Heart left ventricle (tissue), 16 donors: Measurements from ENCODE around the gene DLGAP4. TPM values are rescaled to one million over a fixed set of nuclear protein-coding genes. Genes with fewer than 3 reads are reported as not detected.

Experiments used
- ATAC-seq, 4 donors: fragments of 200-7000 bp; cut with Tn5 transposase; one replicate each; pipeline ENCODE4 v1.9.1; 2020 to 2022; ENCODE audit warnings: moderate library complexity in 4 of 4, mild to moderate bottlenecking in 3 of 4, moderate number of reproducible peaks in 1 of 4
- DNase-seq, 5 donors: peaks; one replicate each; pipeline ENCODE4 v3.0.0-alpha.2; 2020
- H3K27ac ChIP-seq, 12 donors: fragments of 200-600 bp; sonication (generic) in 4 of 12; one replicate each; pipeline versions ENCODE4 v1.5.0 to v1.8.0; 2016 to 2022; ENCODE audit warnings: mild to moderate bottlenecking in 2 of 12
- H3K27me3 ChIP-seq, 9 donors: fragments of 200-600 bp; sonication (generic) in 2 of 9; one replicate each; pipeline versions ENCODE4 v1.5.1 to v1.8.0; 2016 to 2022; ENCODE audit warnings: mild to moderate bottlenecking in 3 of 9
- H3K36me3 ChIP-seq, 9 donors: fragments of 200-600 bp; sonication (generic) in 2 of 9; one replicate each; pipeline versions ENCODE4 v1.5.0 to v1.8.0; 2018 to 2022; ENCODE audit warnings: mild to moderate bottlenecking in 2 of 9
- H3K4me1 ChIP-seq, 12 donors: fragments of 200-600 bp; sonication (generic) in 4 of 12; one replicate each; pipeline versions ENCODE4 v1.5.0 to v1.8.0; 2016 to 2022; ENCODE audit warnings: mild to moderate bottlenecking in 3 of 12
- H3K4me3 ChIP-seq, 12 donors: fragments of 200-600 bp; sonication (generic) in 4 of 12; one replicate each; pipeline versions ENCODE4 v1.5.0 to v1.8.0; 2017 to 2022; ENCODE audit warnings: mild to moderate bottlenecking in 9 of 12, moderate library complexity in 4 of 12
- H3K9me3 ChIP-seq, 12 donors: fragments of 200-600 bp; sonication (generic) in 4 of 12; one replicate each; pipeline versions ENCODE4 v1.5.0 to v1.8.0; 2016 to 2022; ENCODE audit warnings: mild to moderate bottlenecking in 1 of 12
- POLR2A ChIP-seq, 2 donors: fragments of 450-650 bp; IDR thresholded peaks; one replicate each; pipeline ENCODE4 v1.6.1; 2017; ENCODE audit warnings: antibody characterized with exemption in 2 of 2, mild to moderate bottlenecking in 2 of 2, moderate library complexity in 2 of 2
- WGBS, 4 donors: extraction: QIAGEN DNeasy Blood & Tissue Kit in 2 of 4; methylation state at CpG; one replicate each; pipeline versions ENCODE4 v1.1.5 to v1.1.7; 2013 to 2018; 5-methylcytosine and 5-hydroxymethylcytosine counted together
- intact Hi-C, 10 donors: fragments of 100-400 bp; cut with DNase I; formaldehyde crosslinking; loops; one replicate each; pipeline versions ENCODE4 v1.11.1 to v1.14.2; 2022
- polyA plus RNA-seq, 2 donors: library from polyadenylated mRNA; stranded (reverse); fragments of 200-250 nt; gene quantifications; one replicate each; pipeline ENCODE4 v1.2.3, GENCODE V29; 2013
- total RNA-seq, 9 donors: library from RNA; depleted of rRNA in 2 of 9; stranded (reverse); fragments of >200 nt in 2 of 9; fragmentation: NEBNext Ultra II Directional in 3 of 9; extraction: Animal tissue kit (Norgen Biotek cat#: 25700) in 3 of 9; gene quantifications; one replicate each; pipeline versions ENCODE4 v1.1.0 to v1.2.4, GENCODE V29; 2016 to 2023
- TF ChIP-seq, protein P1 (sequence below), 12 donors: fragments of 200-600 bp; sonication (generic) in 4 of 12; IDR thresholded peaks; one replicate each; pipeline versions ENCODE4 v1.5.0 to v1.8.0; 2018 to 2022; ENCODE audit warnings: antibody characterized with exemption in 12 of 12, mild to moderate bottlenecking in 5 of 12
- donor health status: ischemic (EF 13 %, LVEDD 7.1; RV severe dilation, severe dysfunction).
- donor health status: healthy with polysubstance abuse.
- donor health status: DM: no; HTN: yes; CAD: no.
- donor health status: DM: no; HTN: no; CAD: no.
- donor health status: ischemic (EF 25% LVEDD 6.9; RV normal size, moderate dysfunction).
- donor health status: ischemic (EF 25% LVEDD 5.7; RV mildly dilated, moderate dysfunction).
- donor health status: healthy.
- donor health status: DM: yes; HTN: yes; CAD: no.
- donor health status: ischemic (EF 35%, LVEDD 5.7; RV mildly dilated, moderate dysfunction).
- donor health status: nonischemic (EF 11% LVEDD 7.7; RV severe dilation, severe dysfunction).
- donor health status: DM: yes; HTN: yes; CAD: no.
- donor health status: PGD.
- donor health status: ischemic (EF 29% LVEDD 5.4; RV normal size, mild dysfunction).
- donor health status: nonischemic (EF 23%, LVEDD 6.1; RV moderate dilation, normal function).

Gene DLGAP4
- total and polyA plus RNA-seq, 11 donors = 25.6 to 76.7 (median 55.1) TPM

GRCh38 chr20:36311141-36311853 lies 5.2 kb downstream of the DLGAP4 start:
- Histone ChIP-seq H3K4me1 (peaks cover 0 to 10% (median 6%) of the 10 kb centered on the region in 12 donors), H3K27me3 (peaks cover 19 to 76% (median 36%) of the 10 kb centered on the region in 9 donors), H3K9me3 (no peaks in the 10 kb centered on the region), H3K27ac (no peak overlapping the region), H3K36me3 (no peaks in the 10 kb centered on the region), H3K4me3 (no peak overlapping the region)
- intact Hi-C loops = no loop called here
- DNase-seq = no peak
- WGBS, 4 donors = 60 to 67% (median 65%) methylated on average over 14 to 17 of the region's 17 CpGs
- TF ChIP-seq, protein P1, sequence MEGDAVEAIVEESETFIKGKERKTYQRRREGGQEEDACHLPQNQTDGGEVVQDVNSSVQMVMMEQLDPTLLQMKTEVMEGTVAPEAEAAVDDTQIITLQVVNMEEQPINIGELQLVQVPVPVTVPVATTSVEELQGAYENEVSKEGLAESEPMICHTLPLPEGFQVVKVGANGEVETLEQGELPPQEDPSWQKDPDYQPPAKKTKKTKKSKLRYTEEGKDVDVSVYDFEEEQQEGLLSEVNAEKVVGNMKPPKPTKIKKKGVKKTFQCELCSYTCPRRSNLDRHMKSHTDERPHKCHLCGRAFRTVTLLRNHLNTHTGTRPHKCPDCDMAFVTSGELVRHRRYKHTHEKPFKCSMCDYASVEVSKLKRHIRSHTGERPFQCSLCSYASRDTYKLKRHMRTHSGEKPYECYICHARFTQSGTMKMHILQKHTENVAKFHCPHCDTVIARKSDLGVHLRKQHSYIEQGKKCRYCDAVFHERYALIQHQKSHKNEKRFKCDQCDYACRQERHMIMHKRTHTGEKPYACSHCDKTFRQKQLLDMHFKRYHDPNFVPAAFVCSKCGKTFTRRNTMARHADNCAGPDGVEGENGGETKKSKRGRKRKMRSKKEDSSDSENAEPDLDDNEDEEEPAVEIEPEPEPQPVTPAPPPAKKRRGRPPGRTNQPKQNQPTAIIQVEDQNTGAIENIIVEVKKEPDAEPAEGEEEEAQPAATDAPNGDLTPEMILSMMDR (IDR thresholded peaks at IDR 0.05) = no peak
- TF ChIP-seq POLR2A (IDR thresholded peaks at IDR 0.05) = no peak
- no peak for ATAC-seq

GRCh38 chr20:36311854-36312723 lies 6.0 kb downstream of the DLGAP4 start:
- no peaks in the 10 kb centered on the region for H3K36me3 ChIP-seq
- DNase-seq (no peak), ATAC-seq (no peak)
- 70 to 74% (median 74%) methylated on average over 14 to 22 of the region's 22 CpGs for WGBS, 4 donors
- TF ChIP-seq, protein P1 (IDR thresholded peaks at IDR 0.05) = no peak
- no peak for TF ChIP-seq POLR2A (IDR thresholded peaks at IDR 0.05)
- no peak overlapping the region for H3K4me3 ChIP-seq
- H3K4me1 ChIP-seq = peaks cover 0 to 2% (median 0%) of the 10 kb centered on the region in 12 donors
- no peaks in the 10 kb centered on the region for H3K9me3 ChIP-seq
- H3K27me3 ChIP-seq = peaks cover 12 to 68% (median 28%) of the 10 kb centered on the region in 9 donors
- no peak overlapping the region for H3K27ac ChIP-seq
- intact Hi-C loops = no loop called here

GRCh38 chr20:36312724-36313441 lies 6.7 kb downstream of the DLGAP4 start:
- DNase-seq = no peak
- no peaks in the 10 kb centered on the region for H3K36me3 ChIP-seq
- no peaks in the 10 kb centered on the region for H3K9me3 ChIP-seq
- no peak overlapping the region for H3K4me3 ChIP-seq
- intact Hi-C loops = no loop called here
- 27 to 36% (median 32%) methylated on average over 5 to 14 of the region's 14 CpGs for WGBS, 4 donors
- ATAC-seq = no peak
- H3K4me1 ChIP-seq = no peaks in the 10 kb centered on the region
- TF ChIP-seq, protein P1 (IDR thresholded peaks at IDR 0.05) = no peak
- H3K27me3 ChIP-seq = peaks cover 4 to 60% (median 20%) of the 10 kb centered on the region in 9 donors
- H3K27ac ChIP-seq = no peak overlapping the region
